22Rv1 (cell line): ENCODE measurements around the gene CDK5RAP1.

ENCODE experiments used
- H3K27ac ChIP-seq: fragments of 450-650 bp; 2 replicates; pipeline ENCODE4 v1.5.1; 2017
- ZFX ChIP-seq: fragments of 450-650 bp; IDR thresholded peaks from 2 replicates; pipeline ENCODE4 v1.6.1; 2017; ENCODE audit warnings: antibody characterized with exemption, borderline replicate concordance
- TF ChIP-seq, protein P1 (sequence below): fragments of 450-650 bp; IDR thresholded peaks from 2 replicates; pipeline ENCODE4 v1.5.1; 2017; ENCODE audit warnings: mild to moderate bottlenecking

The CDK5RAP1 gene

DNA sequence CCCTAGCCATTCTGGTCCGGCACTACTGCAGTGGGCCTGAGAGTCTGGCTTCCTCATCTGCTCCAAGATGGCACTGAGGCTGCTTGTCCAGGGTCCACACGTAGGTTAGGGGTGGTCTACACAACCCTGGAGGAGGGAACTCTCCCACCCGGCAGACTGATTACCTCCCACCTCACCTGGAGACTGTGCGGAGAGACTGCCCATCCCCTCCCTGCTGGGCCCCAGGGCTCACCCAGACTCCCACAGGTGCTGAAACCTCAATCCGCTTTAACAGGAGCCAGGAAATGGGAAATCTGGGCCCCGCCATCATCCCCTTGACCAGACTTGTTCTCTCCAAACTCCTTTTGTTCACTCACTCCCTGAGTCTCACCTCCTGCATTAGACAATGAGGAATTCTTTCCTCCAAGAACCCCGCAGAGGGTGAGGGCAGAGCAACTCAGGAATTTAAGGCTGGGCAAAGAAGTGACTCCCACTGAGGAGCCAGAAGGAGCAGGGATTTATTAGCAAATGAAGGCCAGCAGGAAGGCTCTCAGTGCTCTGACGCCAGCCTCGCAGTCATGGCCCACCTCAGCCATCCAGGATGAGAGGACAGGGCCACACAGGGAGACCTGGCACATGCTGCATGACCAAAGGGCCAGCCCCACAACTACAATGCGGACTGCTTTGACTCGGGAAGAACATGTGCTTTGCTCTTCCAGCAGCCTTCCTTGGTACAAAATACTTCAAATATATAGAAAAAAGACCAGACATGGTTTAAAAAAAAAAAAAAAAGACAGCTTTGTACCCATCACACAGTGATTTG lies 53.0 kb downstream of the CDK5RAP1 start:
- TF ChIP-seq ZFX, result no peak
- TF ChIP-seq, protein P1, sequence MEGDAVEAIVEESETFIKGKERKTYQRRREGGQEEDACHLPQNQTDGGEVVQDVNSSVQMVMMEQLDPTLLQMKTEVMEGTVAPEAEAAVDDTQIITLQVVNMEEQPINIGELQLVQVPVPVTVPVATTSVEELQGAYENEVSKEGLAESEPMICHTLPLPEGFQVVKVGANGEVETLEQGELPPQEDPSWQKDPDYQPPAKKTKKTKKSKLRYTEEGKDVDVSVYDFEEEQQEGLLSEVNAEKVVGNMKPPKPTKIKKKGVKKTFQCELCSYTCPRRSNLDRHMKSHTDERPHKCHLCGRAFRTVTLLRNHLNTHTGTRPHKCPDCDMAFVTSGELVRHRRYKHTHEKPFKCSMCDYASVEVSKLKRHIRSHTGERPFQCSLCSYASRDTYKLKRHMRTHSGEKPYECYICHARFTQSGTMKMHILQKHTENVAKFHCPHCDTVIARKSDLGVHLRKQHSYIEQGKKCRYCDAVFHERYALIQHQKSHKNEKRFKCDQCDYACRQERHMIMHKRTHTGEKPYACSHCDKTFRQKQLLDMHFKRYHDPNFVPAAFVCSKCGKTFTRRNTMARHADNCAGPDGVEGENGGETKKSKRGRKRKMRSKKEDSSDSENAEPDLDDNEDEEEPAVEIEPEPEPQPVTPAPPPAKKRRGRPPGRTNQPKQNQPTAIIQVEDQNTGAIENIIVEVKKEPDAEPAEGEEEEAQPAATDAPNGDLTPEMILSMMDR, result no peak
- H3K27ac ChIP-seq, result no peak overlapping the region

DNA sequence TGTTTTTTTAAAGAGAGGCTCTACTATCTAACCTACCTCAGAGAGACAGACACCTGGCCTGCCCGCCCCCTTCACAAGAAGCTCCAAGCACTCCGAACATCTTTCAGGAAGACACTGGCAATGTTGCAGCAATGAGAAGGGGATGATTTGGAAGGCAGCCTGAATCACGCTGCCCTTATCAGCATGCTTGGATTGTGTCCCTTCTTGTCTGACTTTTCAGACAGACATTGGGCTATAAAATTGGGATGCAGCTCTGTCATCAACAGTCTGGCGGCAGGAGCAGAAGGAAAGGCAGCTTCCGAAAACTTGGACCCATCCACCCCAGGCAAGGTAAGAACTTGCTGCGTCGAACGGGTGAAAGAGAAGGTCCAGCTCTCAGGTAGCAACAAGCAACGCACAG lies 56.0 kb downstream of the CDK5RAP1 start:
- no peak overlapping the region for H3K27ac ChIP-seq
- TF ChIP-seq ZFX, result no peak
- TF ChIP-seq, protein P1, result no peak

DNA sequence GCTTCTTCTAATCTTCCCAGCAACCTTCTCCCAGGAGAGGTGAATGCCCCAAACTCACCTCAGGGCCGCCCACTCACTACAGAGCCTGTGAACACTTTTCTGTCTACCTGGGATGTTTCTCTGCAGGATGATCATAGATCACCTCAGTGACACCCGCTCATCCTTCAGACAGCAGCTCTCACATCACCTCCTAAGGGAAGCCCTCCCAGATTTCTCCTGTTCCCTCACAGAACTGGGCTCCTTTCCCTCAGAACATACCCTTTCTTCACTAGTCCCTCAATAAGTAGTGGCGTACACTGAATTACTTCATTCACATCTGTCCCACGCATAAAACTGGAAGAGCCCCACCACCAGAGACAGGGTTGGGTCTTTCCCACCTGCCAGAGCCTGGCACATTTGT lies 57.8 kb downstream of the CDK5RAP1 start:
- H3K27ac ChIP-seq, result no peak overlapping the region
- TF ChIP-seq, protein P1, result no peak
- TF ChIP-seq ZFX, result no peak

DNA sequence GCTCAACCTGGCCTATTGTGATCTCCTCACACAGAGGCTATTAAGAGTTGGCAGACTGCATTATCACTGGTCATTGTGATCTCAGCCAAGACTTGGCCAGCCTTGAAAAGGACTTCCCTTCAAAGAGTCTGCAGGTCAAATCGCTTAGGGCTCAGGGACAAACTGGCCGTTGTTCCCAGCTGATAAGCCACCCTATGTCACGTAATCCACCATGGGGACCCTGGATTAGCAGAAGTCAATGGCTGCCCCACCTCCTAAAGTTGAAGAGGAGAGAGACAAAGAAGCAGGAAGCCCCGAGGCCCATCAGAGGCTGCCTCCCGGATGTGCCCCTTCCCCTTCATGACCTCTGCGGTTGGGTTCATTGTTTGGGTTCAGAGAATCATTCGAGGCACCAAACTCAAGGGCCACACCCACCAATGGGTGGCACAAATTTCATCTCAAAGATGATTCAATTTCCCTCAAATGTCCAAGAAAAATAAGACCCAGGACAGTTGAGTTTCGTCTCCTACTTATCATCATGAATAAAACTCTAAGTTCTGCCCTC lies 61.7 kb downstream of the CDK5RAP1 start:
- no peak overlapping the region for H3K27ac ChIP-seq
- TF ChIP-seq, protein P1, result no peak
- no peak for TF ChIP-seq ZFX

DNA sequence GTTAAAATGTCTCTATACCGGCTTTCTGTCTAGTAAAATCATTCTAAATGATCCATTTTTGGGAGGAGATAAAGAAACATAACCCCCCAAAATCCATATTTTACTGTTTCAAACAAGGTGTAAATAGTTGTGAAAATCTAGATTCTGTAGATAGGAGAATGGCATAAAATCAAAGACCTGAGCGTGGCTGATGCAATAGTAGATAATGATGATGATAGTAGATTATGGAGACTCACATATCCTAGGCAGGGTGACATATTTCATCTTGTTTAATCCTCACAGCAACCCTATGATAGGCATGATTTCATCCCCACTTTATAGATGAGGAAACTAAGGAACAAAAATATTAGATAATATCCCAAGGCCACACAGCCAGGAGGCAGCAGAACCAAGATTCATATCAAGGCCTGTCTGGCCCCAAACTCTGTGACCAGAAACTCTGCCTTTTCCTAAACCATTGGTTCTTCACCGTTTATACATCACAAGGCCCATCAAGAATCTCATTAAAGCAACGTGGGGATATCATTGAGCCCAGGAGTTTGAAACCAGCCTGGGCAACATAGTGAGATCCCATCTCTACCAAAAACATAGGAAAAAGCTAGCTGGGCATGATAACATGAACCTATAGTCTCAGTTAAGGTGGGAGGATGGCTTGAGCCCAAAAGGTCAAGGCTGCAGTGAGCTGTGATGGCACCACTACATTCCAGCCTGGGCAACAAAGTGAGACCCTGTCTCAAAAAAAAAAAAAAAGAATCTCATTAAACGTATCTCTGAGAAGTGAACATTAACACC lies 62.7 kb downstream of the CDK5RAP1 start:
- H3K27ac ChIP-seq, result no peak overlapping the region
- TF ChIP-seq, protein P1, result no peak
- no peak for TF ChIP-seq ZFX

DNA sequence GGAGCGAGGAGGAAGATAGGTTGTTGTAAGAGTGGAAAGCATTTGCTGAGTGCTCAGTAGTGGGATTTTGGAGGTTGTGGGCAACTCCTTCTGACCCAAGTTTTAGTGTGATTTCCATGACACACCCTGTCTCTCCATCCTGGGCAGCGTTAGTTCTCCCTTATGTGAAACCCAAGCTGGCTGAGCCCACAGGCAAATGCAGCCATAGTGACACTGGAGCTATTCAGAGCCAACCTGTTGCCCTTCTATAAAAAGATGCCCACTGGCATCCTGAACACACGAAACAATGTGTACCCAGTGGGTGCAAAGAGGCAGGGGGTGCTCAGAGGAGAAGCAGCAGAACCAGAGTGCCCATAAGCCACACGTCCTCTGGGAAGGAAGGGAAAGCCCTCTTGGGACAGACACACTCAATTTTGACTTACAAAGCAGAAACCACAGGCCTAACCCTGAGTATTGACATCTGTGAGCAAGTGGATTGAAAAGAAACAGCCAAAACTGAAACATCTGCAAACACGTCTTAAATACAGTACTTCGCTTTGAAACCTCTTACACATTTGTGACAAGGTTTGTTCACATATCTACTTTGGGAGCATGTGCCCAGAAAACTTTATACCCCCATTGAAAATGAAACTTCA lies 63.7 kb downstream of the CDK5RAP1 start:
- no peak for TF ChIP-seq ZFX
- TF ChIP-seq, protein P1, result no peak
- H3K27ac ChIP-seq, result no peak overlapping the region
